Caco-2 (cell line): ENCODE data around the gene GRK2. TPM values are rescaled to one million over a fixed set of nuclear protein-coding genes. Genes with fewer than 3 reads are reported as not detected.
A peak's percentile ranks its signal among the peaks of the same experiment; 100 is the strongest.

Source experiments
- BruUV-seq: library from RNA; stranded (reverse); fragments of 400-500 nt; replicated peaks from 2 replicates; lab custom pipeline; 2021; lab: Mats Ljungman, UMichigan
- CTCF ChIA-PET: fragments of 300-600 bp; sonication (Branson Sonifier 250); formaldehyde crosslinking; loops from one replicate; lab custom pipeline; 2022; ENCODE audit warnings: antibody characterized with exemption; lab: Charles Lee
- POLR2A ChIA-PET: fragments of 300-600 bp; sonication (Branson Sonifier 250); formaldehyde crosslinking; loops from one replicate; lab custom pipeline; 2022; ENCODE audit warnings: antibody characterized with exemption; lab: Charles Lee
- DNase-seq, 2 experiments: peaks; one replicate each; pipeline versions ENCODE4 v3.0.0 to v3.0.0-alpha.2; 2020 to 2022
- H3K27me3 ChIP-seq: replicated peaks from 2 replicates; pipeline ENCODE4 v1.6.0; 2011; ENCODE audit warnings: low read length; ENCODE audit not compliant: control insufficient read depth, insufficient read depth
- H3K36me3 ChIP-seq: 2 replicates; pipeline ENCODE4 v1.5.1; 2011; ENCODE audit warnings: low read length; ENCODE audit not compliant: control insufficient read depth, insufficient read depth
- H3K4me1 ChIP-seq: fragments of 250-450 bp; sonication (Bioruptor Pico); 2 replicates; pipeline ENCODE4 v1.5.1; 2020; ENCODE audit warnings: mild to moderate bottlenecking
- H3K4me3 ChIP-seq: 2 replicates; pipeline ENCODE4 v1.5.1; 2011; ENCODE audit warnings: low read depth, mild to moderate bottlenecking, control low read depth, low read length
- H3K9me3 ChIP-seq: fragments of 250-450 bp; sonication (Bioruptor Pico); 2 replicates; pipeline ENCODE4 v1.5.1; 2020; ENCODE audit warnings: mild to moderate bottlenecking, moderate library complexity
- H3K27ac Mint-ChIP-seq: one replicate; pipeline ENCODE4 v1.8.0; 2022; ENCODE audit warnings: mixed read lengths; ENCODE audit not compliant: unreplicated experiment
- H3K27me3 Mint-ChIP-seq: one replicate; pipeline ENCODE4 v1.8.0; 2022; ENCODE audit warnings: mixed read lengths; ENCODE audit not compliant: insufficient read depth, unreplicated experiment
- H3K36me3 Mint-ChIP-seq: one replicate; pipeline ENCODE4 v1.8.0; 2022; ENCODE audit warnings: mild to moderate bottlenecking, mixed read lengths; ENCODE audit not compliant: insufficient read depth, unreplicated experiment
- H3K4me1 Mint-ChIP-seq: one replicate; pipeline ENCODE4 v1.8.0; 2022; ENCODE audit warnings: low read depth, mixed read lengths; ENCODE audit not compliant: unreplicated experiment
- H3K4me3 Mint-ChIP-seq: one replicate; pipeline ENCODE4 v1.8.0; 2022; ENCODE audit warnings: mild to moderate bottlenecking, moderate library complexity, mixed read lengths; ENCODE audit not compliant: unreplicated experiment
- H3K9me3 Mint-ChIP-seq: one replicate; pipeline ENCODE4 v1.8.0; 2022; ENCODE audit warnings: mixed read lengths; ENCODE audit not compliant: unreplicated experiment
- CTCF ChIP-seq, 2 experiments: fragments of 200-600 bp in 1 of 2; IDR thresholded peaks; 1 replicate in 1 of 2; 2 replicates in 1 of 2; pipeline versions ENCODE4 v1.5.1 to v1.8.0; 2011 to 2022; ENCODE audit warnings: antibody characterized with exemption in 1 of 2, control low read depth in 1 of 2, inconsistent platforms in 1 of 2, low read depth in 1 of 2, low read length in 1 of 2, mild to moderate bottlenecking in 1 of 2, moderate library complexity in 1 of 2; ENCODE audit not compliant: insufficient read depth in 1 of 2, severe bottlenecking in 1 of 2, unreplicated experiment in 1 of 2
- intact Hi-C: fragments of 100-400 bp; cut with micrococcal nuclease; formaldehyde crosslinking; loops from one replicate; pipeline ENCODE4 v1.10.0; 2022; ENCODE audit not compliant: unreplicated experiment
- total RNA-seq: library from RNA; stranded (reverse); gene quantifications from 2 replicates; pipeline ENCODE4 v1.2.3, GENCODE V29; 2022

Gene GRK2
- total RNA-seq, 1 experiment from 2014 or later: 120 TPM

- intact Hi-C loops: no loop called here
- Histone ChIP-seq H3K4me3 (no peak overlapping the region), H3K36me3 (peaks cover 4% of the 10 kb centered on the region), H3K4me1 (peaks cover 21% of the 10 kb centered on the region), H3K9me3 (no peaks in the 10 kb centered on the region), H3K27me3 (no peaks in the 10 kb centered on the region)
- TF ChIP-seq CTCF (IDR thresholded peaks at IDR 0.05; ENCODE audit: insufficient read depth in 1 of 2, low read depth in 1 of 2, low read length in 1 of 2, severe bottlenecking in 1 of 2, unreplicated experiment in 1 of 2): peak; percentile 6 to 47
- CTCF ChIA-PET: interaction anchor here (0.7 to 1.9 kb wide), 5 partner anchors 9 to 71 kb away, joined by 3 to 13 read pairs (median 5); partner anchors contain the start of gene CLCF1
- Mint-ChIP-seq H3K27me3 (no peaks in the 10 kb centered on the region), H3K4me3 (no peak overlapping the region), H3K9me3 (no peaks in the 10 kb centered on the region), H3K4me1 (peaks cover 19% of the 10 kb centered on the region), H3K27ac (peak overlapping the region; percentile 4), H3K36me3 (peaks cover 22% of the 10 kb centered on the region)
- peak in 1 of 2 experiments; percentile 49 for DNase-seq
- POLR2A ChIA-PET: no interaction called here
- no TSS peak for BruUV-seq
These were observed 45.3 kb downstream of the GRK2 start for GRCh38 chr11:67311556-67312082.

GRCh38 chr11:67312187-67313021, 46.1 kb downstream of the GRK2 start:
- no peaks in the 10 kb centered on the region for H3K27me3 ChIP-seq
- Mint-ChIP-seq H3K4me1 (peaks cover 19% of the 10 kb centered on the region), H3K9me3 (no peaks in the 10 kb centered on the region), H3K36me3 (peaks cover 21% of the 10 kb centered on the region), H3K4me3 (peak overlapping the region; percentile 3), H3K27ac (peak overlapping the region; percentile 39), H3K27me3 (no peaks in the 10 kb centered on the region)
- no peaks in the 10 kb centered on the region for H3K9me3 ChIP-seq
- CTCF ChIA-PET: interaction anchor here (0.7 kb wide), 2 partner anchors 10 to 46 kb away, joined by 3 to 5 read pairs; no protein-coding TSS in a partner anchor
- peaks cover 3% of the 10 kb centered on the region for H3K36me3 ChIP-seq
- no TSS peak for BruUV-seq
- POLR2A ChIA-PET: no interaction called here
- no peak for TF ChIP-seq CTCF (IDR thresholded peaks at IDR 0.05; ENCODE audit: insufficient read depth in 1 of 2, low read depth in 1 of 2, low read length in 1 of 2, severe bottlenecking in 1 of 2, unreplicated experiment in 1 of 2)
- no peak overlapping the region for H3K4me3 ChIP-seq
- peak; percentile 74 to 85 for DNase-seq
- H3K4me1 ChIP-seq: peaks cover 21% of the 10 kb centered on the region
- intact Hi-C loops: no loop called here

- no peaks in the 10 kb centered on the region for H3K9me3 Mint-ChIP-seq
These were observed 47.0 kb downstream of the GRK2 start for GRCh38 chr11:67313125-67313890.

More at GRCh38 chr11:67313125-67313890, 47.0 kb downstream of the GRK2 start:
- TF ChIP-seq CTCF (IDR thresholded peaks at IDR 0.05; ENCODE audit: insufficient read depth in 1 of 2, low read depth in 1 of 2, low read length in 1 of 2, severe bottlenecking in 1 of 2, unreplicated experiment in 1 of 2): no peak
- intact Hi-C loops: no loop called here
- Mint-ChIP-seq H3K27me3 (no peaks in the 10 kb centered on the region), H3K4me1 (peaks cover 19% of the 10 kb centered on the region), H3K27ac (peak overlapping the region; percentile 39), H3K4me3 (no peak overlapping the region), H3K36me3 (peaks cover 23% of the 10 kb centered on the region)
- Histone ChIP-seq H3K27me3 (no peaks in the 10 kb centered on the region), H3K36me3 (peaks cover 3% of the 10 kb centered on the region), H3K9me3 (no peaks in the 10 kb centered on the region), H3K4me1 (peaks cover 21% of the 10 kb centered on the region), H3K4me3 (no peak overlapping the region)
- TSS peak; percentile 20 for BruUV-seq
- POLR2A ChIA-PET: interaction anchor here (0.8 kb wide), 1 partner anchor 10 kb away, joined by 4 read pairs; the partner anchor contains the start of gene SSH3
- CTCF ChIA-PET: interaction anchor here (0.8 kb wide), 1 partner anchor 69 kb away, joined by 3 read pairs; no protein-coding TSS in a partner anchor
- DNase-seq: peak in 1 of 2 experiments; percentile 23
